Adrenal gland (tissue), 12 donors: ENCODE results near the gene PIANP. TPM values are rescaled to one million over a fixed set of nuclear protein-coding genes. Genes with fewer than 3 reads are reported as not detected.

Source experiments
- DNase-seq, 7 donors: peaks; one replicate each; pipeline ENCODE4 v3.0.0-alpha.2; 2019 to 2020
- H3K27ac ChIP-seq, 5 donors: fragments of 200-600 bp; sonication (generic) in 4 of 5; 1 replicate in 3 of 5; 2 replicates in 2 of 5; pipeline versions ENCODE4 v1.5.1 to v1.8.0; 2016 to 2020; ENCODE audit warnings: mild to moderate bottlenecking in 1 of 5
- H3K27me3 ChIP-seq: fragments of 200-600 bp; 2 replicates; pipeline ENCODE4 v1.8.0; 2021
- H3K36me3 ChIP-seq, 2 donors: fragments of 200-600 bp; replicated peaks in 1 of 2; 1 replicate in 1 of 2; 2 replicates in 1 of 2; pipeline versions ENCODE4 v1.5.1 to v1.8.0; 2018 to 2022
- H3K4me1 ChIP-seq, 2 donors: fragments of 200-600 bp; replicated peaks in 1 of 2; 1 replicate in 1 of 2; 2 replicates in 1 of 2; pipeline versions ENCODE4 v1.5.1 to v1.8.0; 2018 to 2021
- H3K4me3 ChIP-seq, 4 donors: fragments of 200-600 bp; sonication (generic) in 3 of 4; one replicate each; pipeline ENCODE4 v1.5.1; 2016 to 2018
- H3K9me3 ChIP-seq, 3 donors: fragments of 200-600 bp; sonication (generic) in 1 of 3; replicated peaks in 1 of 3; 1 replicate in 2 of 3; 2 replicates in 1 of 3; pipeline versions ENCODE4 v1.5.1 to v1.8.0; 2016 to 2021
- POLR2A ChIP-seq, 2 donors: fragments of 450-650 bp; IDR thresholded peaks; one replicate each; pipeline ENCODE4 v1.6.1; 2017; ENCODE audit warnings: antibody characterized with exemption in 2 of 2, mild to moderate bottlenecking in 2 of 2, moderate library complexity in 1 of 2
- WGBS, 4 donors: extraction: QIAGEN DNeasy Blood & Tissue Kit in 2 of 4; methylation state at CpG; one replicate each; pipeline versions ENCODE4 v1.1.5 to v1.1.7; 2013 to 2017; 5-methylcytosine and 5-hydroxymethylcytosine counted together
- intact Hi-C, 2 donors: fragments of 100-400 bp; cut with DNase I; formaldehyde crosslinking; loops; one replicate each; pipeline versions ENCODE4 v1.14.1 to v1.15.0; 2022 to 2023
- polyA plus RNA-seq, 3 donors: library from polyadenylated mRNA; stranded (reverse); fragments of 200-250 nt in 2 of 3; fragments of 350-450 nt in 1 of 3; fragmentation: Illumina TruSeq in 1 of 3; extraction: RNeasy Lipid Tissue Mini Kit (QIAGEN cat#74804) in 1 of 3; gene quantifications; one replicate each; pipeline ENCODE4 v1.2.3, GENCODE V29; 2013 to 2014
- total RNA-seq, 9 donors: library from RNA; depleted of rRNA in 4 of 9; stranded (reverse); fragments of >200 nt in 4 of 9; fragments of 120-200 nt in 1 of 9; fragmentation: NEBNext Ultra II Directional in 1 of 9; extraction: Animal tissue kit (Norgen Biotek cat#: 25700) in 1 of 9; gene quantifications; one replicate each; pipeline versions ENCODE4 v1.1.0 to v1.2.4, GENCODE V29; 2013 to 2023
- TF ChIP-seq, protein P1 (sequence below), 6 experiments: fragments of 450-650 bp in 4 of 6; fragments of 200-600 bp in 2 of 6; sonication (generic) in 1 of 6; IDR thresholded peaks; 1 replicate in 5 of 6; 2 replicates in 1 of 6; pipeline versions ENCODE4 v1.5.1 to v1.8.0; 2016 to 2021; ENCODE audit warnings: antibody characterized with exemption in 6 of 6, mild to moderate bottlenecking in 2 of 6, moderate library complexity in 1 of 6
- donor health status: healthy with polysubstance abuse.
- donor health status: Bipolar disorder and iron deficiency.
- donor health status: DM: yes; HTN: yes; CAD: no.
- donor health status: DM: no; HTN: no; CAD: no.
- donor health status: DM: no; HTN: no; CAD: no.
- donor health status: DM: yes; HTN: yes; CAD: no.

Gene PIANP
- total and polyA plus RNA-seq, 12 donors: 0.11 to 5.2 (median 0.96) TPM; not detected in 3

DNA sequence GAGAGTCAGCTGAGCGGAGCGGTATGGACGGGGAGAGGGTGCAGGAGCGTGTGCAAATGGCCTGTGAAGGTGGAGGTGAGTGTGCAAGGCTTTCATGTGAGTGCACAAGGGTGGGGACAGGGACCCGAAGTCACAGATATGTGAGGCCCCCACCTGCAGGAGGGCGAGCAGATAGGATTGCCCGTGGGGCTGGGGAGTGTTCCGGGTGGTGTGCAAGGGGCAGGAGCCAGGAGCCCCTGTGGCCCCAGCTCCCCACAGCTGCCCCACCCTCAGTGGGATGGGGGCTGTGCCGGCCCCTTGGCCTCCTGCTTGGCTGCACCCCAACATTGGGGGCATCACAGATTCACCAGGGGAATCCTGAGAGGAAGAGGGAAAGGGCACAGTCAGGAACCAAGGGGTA is 5.9 kb downstream of the PIANP start:
- Histone ChIP-seq H3K27me3 (peaks cover 20% of the 10 kb centered on the region), H3K9me3 (no peaks in the 10 kb centered on the region), H3K36me3 (no peaks in the 10 kb centered on the region), H3K4me1 (peaks cover 9 to 10% of the 10 kb centered on the region in 2 donors), H3K4me3 (no peak overlapping the region), H3K27ac (no peak overlapping the region)
- intact Hi-C loops: loop anchor here in 1 of 2 donors (5.0 kb wide), 1 partner anchor 32 kb away; the partner anchor contains the start of gene ING4
- TF ChIP-seq POLR2A (IDR thresholded peaks at IDR 0.05): no peak
- TF ChIP-seq, protein P1, sequence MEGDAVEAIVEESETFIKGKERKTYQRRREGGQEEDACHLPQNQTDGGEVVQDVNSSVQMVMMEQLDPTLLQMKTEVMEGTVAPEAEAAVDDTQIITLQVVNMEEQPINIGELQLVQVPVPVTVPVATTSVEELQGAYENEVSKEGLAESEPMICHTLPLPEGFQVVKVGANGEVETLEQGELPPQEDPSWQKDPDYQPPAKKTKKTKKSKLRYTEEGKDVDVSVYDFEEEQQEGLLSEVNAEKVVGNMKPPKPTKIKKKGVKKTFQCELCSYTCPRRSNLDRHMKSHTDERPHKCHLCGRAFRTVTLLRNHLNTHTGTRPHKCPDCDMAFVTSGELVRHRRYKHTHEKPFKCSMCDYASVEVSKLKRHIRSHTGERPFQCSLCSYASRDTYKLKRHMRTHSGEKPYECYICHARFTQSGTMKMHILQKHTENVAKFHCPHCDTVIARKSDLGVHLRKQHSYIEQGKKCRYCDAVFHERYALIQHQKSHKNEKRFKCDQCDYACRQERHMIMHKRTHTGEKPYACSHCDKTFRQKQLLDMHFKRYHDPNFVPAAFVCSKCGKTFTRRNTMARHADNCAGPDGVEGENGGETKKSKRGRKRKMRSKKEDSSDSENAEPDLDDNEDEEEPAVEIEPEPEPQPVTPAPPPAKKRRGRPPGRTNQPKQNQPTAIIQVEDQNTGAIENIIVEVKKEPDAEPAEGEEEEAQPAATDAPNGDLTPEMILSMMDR (IDR thresholded peaks at IDR 0.05): no peak
- no peak for DNase-seq
- 74 to 82% (median 74%) methylated on average over 7 to 9 of the region's 9 CpGs for WGBS, 4 donors

DNA sequence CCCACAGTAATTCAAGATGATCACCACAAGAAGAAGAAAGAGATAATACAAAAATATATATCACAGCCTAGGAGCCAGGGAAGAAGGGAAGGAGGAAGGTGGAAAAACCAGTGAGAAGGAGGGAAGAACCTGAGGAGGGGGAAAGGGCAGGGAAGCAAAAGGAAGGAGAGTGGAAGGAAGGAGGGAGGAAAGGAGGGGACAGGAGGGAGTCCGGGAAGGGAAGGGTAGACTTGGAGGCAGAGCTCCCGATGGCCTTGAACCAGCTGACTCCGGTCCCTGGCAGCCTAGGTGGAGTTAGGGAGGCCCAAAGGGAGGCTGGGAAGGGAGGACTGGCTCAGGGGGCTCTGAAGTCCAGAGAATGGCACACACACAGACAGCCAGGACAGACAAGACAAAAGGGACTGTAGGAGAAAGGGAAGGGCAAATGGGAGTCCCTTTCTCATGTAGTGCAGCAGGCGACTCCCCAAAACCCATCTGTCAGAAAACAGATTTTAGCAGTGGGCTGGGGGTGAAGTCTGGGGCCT is 6.7 kb downstream of the PIANP start:
- whole genome bisulfite sequencing, 4 donors: 36 to 70% (median 53%) methylated on average over 3 to 4 of the region's 4 CpGs
- intact Hi-C loops: no loop called here

DNA sequence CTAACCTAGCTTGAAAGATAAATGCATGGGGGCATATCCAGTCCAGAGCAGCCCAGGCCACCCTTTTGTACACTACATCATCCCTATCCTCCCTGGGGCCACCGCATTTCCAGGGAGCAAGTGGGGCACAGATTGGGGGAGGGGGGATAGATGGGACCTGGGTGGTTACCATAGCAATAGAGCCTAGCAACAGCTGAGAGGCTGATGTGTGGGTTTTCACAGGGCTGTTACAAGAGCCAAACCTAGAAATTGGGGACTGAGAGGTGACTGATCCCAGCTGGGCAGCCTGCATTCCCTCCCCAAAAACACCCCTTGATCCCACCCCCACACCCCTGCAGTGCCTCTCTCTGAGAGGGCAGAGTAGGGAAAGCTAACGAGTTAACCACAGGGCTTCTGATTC is 7.7 kb downstream of the PIANP start:
- TF ChIP-seq, protein P1 (IDR thresholded peaks at IDR 0.05): no peak
- TF ChIP-seq POLR2A (IDR thresholded peaks at IDR 0.05): no peak
- WGBS, 4 donors: 61 to 72% (median 66%) methylated on average over 2 of the region's 2 CpGs
- no peak for DNase-seq
- intact Hi-C loops: no loop called here
- Histone ChIP-seq H3K27ac (no peak overlapping the region), H3K4me1 (peaks cover 10 to 15% of the 10 kb centered on the region in 2 donors), H3K27me3 (peaks cover 6% of the 10 kb centered on the region), H3K9me3 (no peaks in the 10 kb centered on the region), H3K36me3 (no peaks in the 10 kb centered on the region), H3K4me3 (no peak overlapping the region)

More for the DNA sequence above, 6.7 kb downstream of the PIANP start:
- Histone ChIP-seq H3K27ac (no peak overlapping the region), H3K9me3 (no peaks in the 10 kb centered on the region), H3K4me3 (no peak overlapping the region), H3K4me1 (peaks cover 9 to 10% of the 10 kb centered on the region in 2 donors), H3K36me3 (no peaks in the 10 kb centered on the region), H3K27me3 (peaks cover 14% of the 10 kb centered on the region)
- no peak for DNase-seq
- TF ChIP-seq, protein P1 (IDR thresholded peaks at IDR 0.05): no peak
- no peak for TF ChIP-seq POLR2A (IDR thresholded peaks at IDR 0.05)

DNA sequence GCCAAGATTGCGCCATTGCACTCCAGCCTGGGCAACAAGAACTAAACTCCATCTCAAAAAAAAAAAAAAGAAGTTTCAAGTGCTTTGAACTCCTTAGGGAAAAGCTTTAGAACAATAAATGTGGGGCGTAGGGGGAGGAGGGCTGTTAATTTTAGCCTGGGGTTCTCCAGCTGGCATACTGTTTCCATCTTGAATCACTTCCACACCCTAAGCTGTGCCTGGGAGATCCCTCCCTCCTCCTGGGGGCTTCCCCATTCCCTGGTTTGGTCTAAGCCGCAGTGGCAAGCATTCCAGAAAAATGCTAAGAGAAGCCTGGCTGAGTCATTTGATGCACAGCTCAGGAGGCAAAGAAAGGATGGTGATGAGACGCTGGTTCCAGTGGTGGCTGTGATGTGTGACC is 9.1 kb downstream of the PIANP start:
- Histone ChIP-seq H3K27ac (no peak overlapping the region), H3K9me3 (no peaks in the 10 kb centered on the region), H3K4me1 (peaks cover 11 to 29% of the 10 kb centered on the region in 2 donors), H3K4me3 (no peak overlapping the region), H3K36me3 (no peaks in the 10 kb centered on the region), H3K27me3 (no peaks in the 10 kb centered on the region)
- TF ChIP-seq POLR2A (IDR thresholded peaks at IDR 0.05): no peak
- TF ChIP-seq, protein P1 (IDR thresholded peaks at IDR 0.05): no peak
- WGBS, 4 donors: 84 to 90% (median 86%) methylated on average over 4 of the region's 4 CpGs
- DNase-seq: no peak
- intact Hi-C loops: no loop called here
